Naive thymus-derived CD8-positive, alpha-beta T cell (primary cell): ENCODE measurements around the gene EIF6. TPM values are rescaled to one million over a fixed set of nuclear protein-coding genes. Genes with fewer than 3 reads are reported as not detected.

Source experiments
- ATAC-seq, 2 donors: fragments of 150-1000 bp; cut with Tn5 transposase in 1 of 2; sonication (Bioruptor Pico), chemical (Tn5 transposase) in 1 of 2; 1 replicate in 1 of 2; 2 replicates in 1 of 2; pipeline ENCODE4 v1.10.0; 2021; ENCODE audit warnings: mild to moderate bottlenecking in 2 of 2, moderate library complexity in 2 of 2
- POLR2A ChIA-PET: fragments of 350-600 bp; sonication (Branson Sonifier 250); formaldehyde crosslinking; loops from one replicate; lab custom pipeline; 2021; ENCODE audit warnings: antibody characterized with exemption; lab: Charles Lee
- DNase-seq, 10 donors: peaks; one replicate each; pipeline versions ENCODE4 v3.0.0 to v3.0.0-alpha.2; 2020 to 2022
- H3K27ac Mint-ChIP-seq, 10 donors: one replicate each; pipeline ENCODE4 v1.8.0; 2020 to 2022; ENCODE audit warnings: mild to moderate bottlenecking in 10 of 10, mixed read lengths in 10 of 10, moderate library complexity in 4 of 10, inconsistent platforms in 1 of 10
- H3K27me3 Mint-ChIP-seq, 5 donors: one replicate each; pipeline ENCODE4 v1.8.0; 2021 to 2022; ENCODE audit warnings: mixed read lengths in 5 of 5
- H3K36me3 Mint-ChIP-seq, 3 donors: one replicate each; pipeline ENCODE4 v1.8.0; 2020 to 2022; ENCODE audit warnings: mixed read lengths in 3 of 3, mild to moderate bottlenecking in 2 of 3, inconsistent platforms in 1 of 3
- H3K4me1 Mint-ChIP-seq, 4 donors: one replicate each; pipeline ENCODE4 v1.8.0; 2021 to 2022; ENCODE audit warnings: mixed read lengths in 4 of 4
- H3K4me3 Mint-ChIP-seq, 10 donors: one replicate each; pipeline ENCODE4 v1.8.0; 2020 to 2022; ENCODE audit warnings: mild to moderate bottlenecking in 10 of 10, mixed read lengths in 10 of 10, moderate library complexity in 6 of 10, inconsistent platforms in 1 of 10
- H3K9me3 Mint-ChIP-seq, 9 donors: one replicate each; pipeline ENCODE4 v1.8.0; 2020 to 2022; ENCODE audit warnings: mixed read lengths in 9 of 9, mild to moderate bottlenecking in 3 of 9, inconsistent platforms in 1 of 9, moderate library complexity in 1 of 9
- polyA plus RNA-seq, 3 donors: library from polyadenylated mRNA; unstranded; fragments of 300-500 nt; fragmentation: Illumina TruSeq; gene quantifications; one replicate each; pipeline ENCODE4 v1.2.3, GENCODE V29; 2021
- total RNA-seq, 8 experiments: library from RNA in 2 of 8; stranded (reverse) in 2 of 8; gene quantifications; one replicate each; pipeline ENCODE4 v1.2.3 and lab custom pipeline; 2021 to 2026

EIF6 gene
- total and polyA plus RNA-seq, 5 experiments from 2014 or later, result 54.7 to 174 (median 155) TPM

DNA sequence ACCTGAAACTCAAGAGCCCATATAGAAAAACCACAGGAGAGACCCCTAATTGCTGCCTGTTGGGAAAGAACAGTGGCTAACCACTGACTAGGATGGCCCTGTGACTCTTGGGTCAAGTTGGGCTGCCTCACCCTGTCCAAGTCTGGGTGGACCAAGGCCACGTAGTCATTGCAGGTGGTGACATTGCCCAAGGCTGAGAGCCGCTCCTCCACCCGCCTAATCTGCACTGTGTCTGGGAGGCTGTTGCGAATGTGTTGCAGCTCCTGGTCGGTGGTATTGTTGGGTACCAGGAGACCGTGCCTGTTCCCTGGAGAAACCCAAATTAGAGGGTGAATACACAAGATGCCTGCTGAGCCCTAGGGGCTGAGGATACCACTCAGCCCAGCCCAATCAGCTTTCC, 4.0 kb downstream of the EIF6 start:
- H3K9me3 Mint-ChIP-seq, result no peaks in the 10 kb centered on the region
- H3K36me3 Mint-ChIP-seq, result peaks cover 0 to 40% (median 10%) of the 10 kb centered on the region in 3 donors
- ATAC-seq (no peak), DNase-seq (no peak)
- POLR2A ChIA-PET, result no interaction called here
- peak overlapping the region in 7 of 10 donors; percentile 44 to 99 (median 67) for H3K27ac Mint-ChIP-seq
- H3K4me1 Mint-ChIP-seq, result peaks cover 26 to 55% (median 48%) of the 10 kb centered on the region in 4 donors
- H3K4me3 Mint-ChIP-seq, result peak overlapping the region in 1 of 10 donors; percentile 18
- no peaks in the 10 kb centered on the region for H3K27me3 Mint-ChIP-seq

DNA sequence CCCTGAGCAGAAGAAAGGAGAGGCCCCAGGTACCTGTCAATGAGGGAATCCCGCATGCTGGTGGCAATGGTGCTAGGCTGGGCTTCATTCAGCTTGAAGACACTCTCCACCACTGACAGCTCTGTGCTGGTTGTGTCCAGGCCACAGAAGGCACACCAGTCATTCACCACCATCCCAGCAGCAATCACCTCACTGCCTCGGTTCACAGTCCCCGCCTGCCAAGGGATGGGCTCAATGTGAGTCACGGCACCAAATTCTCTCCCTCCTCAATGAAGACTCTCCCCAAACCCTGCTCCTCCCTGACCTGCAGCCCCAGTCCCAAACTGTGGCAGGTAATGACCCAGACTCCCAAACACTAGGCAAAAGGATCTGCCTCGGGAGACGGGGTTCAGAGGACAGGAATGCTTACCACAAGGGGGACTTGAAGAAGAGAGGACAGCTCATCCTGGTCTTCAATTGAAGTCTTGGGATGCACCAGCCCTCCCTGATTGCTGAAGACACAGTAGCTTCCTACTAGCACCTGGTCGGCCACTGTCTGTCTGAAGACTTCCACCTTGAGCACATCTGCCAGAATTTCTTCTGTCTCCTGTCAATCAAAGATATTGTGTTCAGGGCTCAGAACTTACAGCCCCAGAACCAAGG, 4.9 kb downstream of the EIF6 start:
- POLR2A ChIA-PET, result interaction anchor here (1.3 kb wide), 1 partner anchor 8 kb away, joined by 3 read pairs; no protein-coding TSS in a partner anchor
- peaks cover 0 to 40% (median 10%) of the 10 kb centered on the region in 3 donors for H3K36me3 Mint-ChIP-seq
- H3K9me3 Mint-ChIP-seq, result no peaks in the 10 kb centered on the region
- H3K4me3 Mint-ChIP-seq, result peak overlapping the region in 8 of 10 donors; percentile 12 to 97 (median 40)
- H3K4me1 Mint-ChIP-seq, result peaks cover 21 to 55% (median 42%) of the 10 kb centered on the region in 4 donors
- no peaks in the 10 kb centered on the region for H3K27me3 Mint-ChIP-seq
- peak overlapping the region; percentile 53 to 100 (median 94) for H3K27ac Mint-ChIP-seq
- DNase-seq (no peak), ATAC-seq (no peak)

GRCh38 chr20:35279040-35279439, 5.5 kb downstream of the EIF6 start:
- no peak for ATAC-seq
- H3K27me3 Mint-ChIP-seq, result no peaks in the 10 kb centered on the region
- peak overlapping the region in 9 of 10 donors; percentile 75 to 100 (median 94) for H3K27ac Mint-ChIP-seq
- no peak for DNase-seq
- peaks cover 0 to 40% (median 10%) of the 10 kb centered on the region in 3 donors for H3K36me3 Mint-ChIP-seq
- peak overlapping the region in 6 of 10 donors; percentile 4 to 97 (median 58) for H3K4me3 Mint-ChIP-seq
- POLR2A ChIA-PET, result interaction anchor here (0.8 to 1.3 kb wide), 2 partner anchors 9 to 26 kb away, joined by 3 read pairs; no protein-coding TSS in a partner anchor
- H3K9me3 Mint-ChIP-seq, result no peaks in the 10 kb centered on the region
- peaks cover 22 to 56% (median 41%) of the 10 kb centered on the region in 4 donors for H3K4me1 Mint-ChIP-seq

GRCh38 chr20:35277531-35278395, 6.8 kb downstream of the EIF6 start, which contains the start of gene MMP24OS:
MMP24OS (minus strand) TSS chr20:35278122; CDS start chr20:35277929, 193 bp downstream.
- no peaks in the 10 kb centered on the region for H3K27me3 Mint-ChIP-seq
- ATAC-seq (peak; percentile 87 to 88), DNase-seq (peak; percentile 80 to 94 (median 88))
- peaks cover 0 to 40% (median 10%) of the 10 kb centered on the region in 3 donors for H3K36me3 Mint-ChIP-seq
- peaks cover 15 to 53% (median 32%) of the 10 kb centered on the region in 4 donors for H3K4me1 Mint-ChIP-seq
- H3K4me3 Mint-ChIP-seq, result peak within 1 kb of the TSS; percentile 93 to 99 (median 97)
- POLR2A ChIA-PET, result interaction anchor here (0.5 to 1.6 kb wide), 23 partner anchors 10 to 1295 kb away, joined by 3 to 10 read pairs (median 5); partner anchors contain the start of genes CEP250, EDEM2, FAM83C and RBM39
- peak within 1 kb of the TSS; percentile 95 to 100 (median 99) for H3K27ac Mint-ChIP-seq
- no peaks in the 10 kb centered on the region for H3K9me3 Mint-ChIP-seq

DNA sequence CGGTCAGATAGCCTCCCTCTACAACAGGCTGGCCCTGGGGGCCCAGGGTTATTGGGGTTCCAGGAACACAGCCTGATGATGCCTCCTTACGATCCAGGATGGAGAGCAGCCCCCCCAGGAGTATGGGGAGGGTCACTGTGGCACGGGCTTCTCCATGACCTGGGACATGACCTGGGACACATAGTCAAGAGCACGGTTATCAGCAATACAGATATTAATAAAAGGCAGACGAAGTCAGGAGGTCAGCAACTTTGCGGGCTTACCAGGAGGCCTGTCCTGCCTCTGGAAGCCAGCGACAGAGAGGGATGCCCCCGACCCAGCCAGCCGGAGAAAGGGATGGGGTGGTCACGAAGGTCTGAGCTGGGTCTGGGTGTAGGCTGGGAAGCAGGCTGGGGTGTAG, 7.4 kb downstream of the EIF6 start:
- H3K27me3 Mint-ChIP-seq, result no peaks in the 10 kb centered on the region
- ATAC-seq, result no peak
- H3K9me3 Mint-ChIP-seq, result no peaks in the 10 kb centered on the region
- H3K4me3 Mint-ChIP-seq, result peak overlapping the region; percentile 93 to 99 (median 97)
- POLR2A ChIA-PET, result interaction anchor here (0.5 to 1.6 kb wide), 13 partner anchors 8 to 677 kb away, joined by 3 to 10 read pairs (median 5); partner anchors contain the start of genes EDEM2, EIF6, FAM83C and SCAND1
- peak overlapping the region; percentile 95 to 100 (median 99) for H3K27ac Mint-ChIP-seq
- H3K36me3 Mint-ChIP-seq, result peaks cover 0 to 35% (median 7%) of the 10 kb centered on the region in 3 donors
- peaks cover 13 to 48% (median 30%) of the 10 kb centered on the region in 4 donors for H3K4me1 Mint-ChIP-seq
- DNase-seq, result peak in 1 of 10 donors; percentile 26

GRCh38 chr20:35276408-35276807, 8.2 kb downstream of the EIF6 start:
- POLR2A ChIA-PET, result interaction anchor here (1.1 to 1.2 kb wide), 2 partner anchors 8 to 12 kb away, joined by 3 to 4 read pairs; partner anchors contain the start of gene EIF6
- peaks cover 0 to 28% (median 5%) of the 10 kb centered on the region in 3 donors for H3K36me3 Mint-ChIP-seq
- H3K4me1 Mint-ChIP-seq, result peaks cover 12 to 44% (median 28%) of the 10 kb centered on the region in 4 donors
- peak in 1 of 10 donors; percentile 52 for DNase-seq
- no peak for ATAC-seq
- H3K27me3 Mint-ChIP-seq, result no peaks in the 10 kb centered on the region
- H3K9me3 Mint-ChIP-seq, result no peaks in the 10 kb centered on the region
- peak overlapping the region; percentile 95 to 100 (median 99) for H3K27ac Mint-ChIP-seq
- peak overlapping the region; percentile 39 to 99 (median 96) for H3K4me3 Mint-ChIP-seq

DNA sequence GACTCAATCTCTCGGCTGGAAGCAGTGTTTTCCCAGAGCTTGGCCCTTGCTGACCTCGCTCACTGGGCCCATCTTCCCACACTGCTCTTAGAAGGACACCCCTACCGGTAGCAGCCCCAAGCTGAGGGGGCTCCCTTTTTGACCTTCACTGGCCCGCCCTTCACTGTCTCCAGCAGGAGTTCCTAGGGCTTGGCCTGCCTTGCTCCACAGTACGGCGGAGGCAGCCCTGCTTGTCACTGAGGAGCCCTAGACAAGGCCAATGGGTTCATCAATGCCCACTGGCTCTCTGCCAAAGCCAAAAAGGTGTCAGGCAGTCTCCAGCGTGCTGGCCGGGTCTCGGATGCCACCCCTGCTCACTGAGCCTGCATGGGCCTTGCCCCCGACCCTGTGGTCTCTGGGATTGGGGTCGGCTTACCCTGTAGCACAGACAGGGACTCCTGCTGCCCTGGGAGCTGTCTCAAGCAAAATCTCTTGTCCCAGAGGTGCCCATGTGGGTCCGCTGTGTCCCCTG, 8.8 kb downstream of the EIF6 start:
- POLR2A ChIA-PET, result interaction anchor here (1.1 to 1.6 kb wide), 3 partner anchors 9 to 11 kb away, joined by 3 to 5 read pairs (median 4); partner anchors contain the start of gene EIF6
- DNase-seq, result peak in 1 of 10 donors; percentile 62

GRCh38 chr20:35274172-35275092, 10.1 kb downstream of the EIF6 start:
- Mint-ChIP-seq H3K36me3 (peaks cover 0 to 29% (median 3%) of the 10 kb centered on the region in 3 donors), H3K27ac (peak overlapping the region in 6 of 10 donors; percentile 6 to 53 (median 46)), H3K27me3 (no peaks in the 10 kb centered on the region), H3K9me3 (no peaks in the 10 kb centered on the region), H3K4me1 (peaks cover 14 to 43% (median 25%) of the 10 kb centered on the region in 4 donors), H3K4me3 (no peak overlapping the region)
- ATAC-seq (no peak), DNase-seq (peak in 1 of 10 donors; percentile 58)
- POLR2A ChIA-PET, result interaction anchor here (1.2 to 1.6 kb wide), 2 partner anchors 10 to 23 kb away, joined by 4 to 5 read pairs; partner anchors contain the start of gene EIF6

More for the DNA sequence above, 8.8 kb downstream of the EIF6 start:
- Mint-ChIP-seq H3K36me3 (peaks cover 0 to 30% (median 5%) of the 10 kb centered on the region in 3 donors), H3K9me3 (no peaks in the 10 kb centered on the region), H3K27ac (peak overlapping the region in 8 of 10 donors; percentile 20 to 100 (median 99)), H3K4me1 (peaks cover 16 to 44% (median 28%) of the 10 kb centered on the region in 4 donors), H3K27me3 (no peaks in the 10 kb centered on the region), H3K4me3 (peak overlapping the region in 8 of 10 donors; percentile 26 to 99 (median 68))
- ATAC-seq, result no peak

DNA sequence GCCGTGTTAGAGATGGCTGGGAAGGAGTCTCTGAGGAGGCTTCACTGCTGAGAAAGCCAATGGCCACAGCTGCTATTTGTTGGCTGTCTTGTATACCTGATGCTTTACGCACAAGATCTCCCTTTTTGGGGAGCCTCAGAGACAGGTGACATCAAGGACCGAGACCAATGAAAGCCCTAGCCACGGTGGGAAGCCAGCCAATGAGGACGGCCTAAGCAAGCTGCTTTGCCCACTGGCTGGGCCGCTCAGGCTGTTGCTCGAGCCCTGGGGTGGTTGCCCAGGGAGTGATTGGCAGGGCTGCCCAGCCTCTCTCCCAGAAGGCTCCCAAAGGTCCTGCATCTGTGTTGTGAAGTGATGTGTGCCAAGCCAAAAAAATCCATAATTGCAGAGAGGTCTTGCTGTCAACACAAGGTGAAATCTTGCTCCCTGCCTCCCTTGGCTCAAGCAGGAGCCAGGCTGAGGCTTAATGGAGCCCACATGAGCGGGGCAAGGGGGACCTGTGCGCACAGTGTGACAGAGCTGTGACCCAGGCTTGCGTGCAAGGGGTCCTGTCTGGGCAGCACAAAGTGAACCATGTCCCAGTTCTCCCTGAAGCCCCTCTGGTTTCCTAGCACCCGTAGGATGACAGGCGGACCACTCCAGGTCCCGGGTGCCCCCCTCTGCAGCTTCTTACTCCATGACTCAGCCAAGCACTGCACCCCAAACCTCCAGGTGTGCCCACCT, 11.0 kb downstream of the EIF6 start:
- Mint-ChIP-seq H3K27me3 (no peaks in the 10 kb centered on the region), H3K27ac (peak overlapping the region in 7 of 10 donors; percentile 20 to 78 (median 53)), H3K4me3 (peak overlapping the region in 1 of 10 donors; percentile 11), H3K9me3 (no peaks in the 10 kb centered on the region), H3K4me1 (peaks cover 15 to 47% (median 25%) of the 10 kb centered on the region in 4 donors), H3K36me3 (peaks cover 0 to 24% (median 3%) of the 10 kb centered on the region in 3 donors)
- no peak for ATAC-seq
- POLR2A ChIA-PET, result no interaction called here
- peak in 1 of 10 donors; percentile 19 for DNase-seq

GRCh38 chr20:35271904-35272303, 12.7 kb downstream of the EIF6 start:
- Mint-ChIP-seq H3K9me3 (no peaks in the 10 kb centered on the region), H3K4me3 (no peak overlapping the region), H3K4me1 (peaks cover 10 to 38% (median 22%) of the 10 kb centered on the region in 4 donors), H3K36me3 (peaks cover 0 to 32% (median 3%) of the 10 kb centered on the region in 3 donors), H3K27ac (peak overlapping the region in 3 of 10 donors; percentile 36 to 62 (median 50)), H3K27me3 (no peaks in the 10 kb centered on the region)
- POLR2A ChIA-PET, result interaction anchor here (1.0 kb wide), 1 partner anchor 20 kb away, joined by 3 read pairs; no protein-coding TSS in a partner anchor
- DNase-seq, result no peak
- no peak for ATAC-seq
